Amniotic stem cell (primary cell): ENCODE data around the gene SPEF2.

Experiments
- DNase-seq: peaks from one replicate; lab custom pipeline; 2025; lab: John Stamatoyannopoulos, UW

Gene SPEF2, protein sequence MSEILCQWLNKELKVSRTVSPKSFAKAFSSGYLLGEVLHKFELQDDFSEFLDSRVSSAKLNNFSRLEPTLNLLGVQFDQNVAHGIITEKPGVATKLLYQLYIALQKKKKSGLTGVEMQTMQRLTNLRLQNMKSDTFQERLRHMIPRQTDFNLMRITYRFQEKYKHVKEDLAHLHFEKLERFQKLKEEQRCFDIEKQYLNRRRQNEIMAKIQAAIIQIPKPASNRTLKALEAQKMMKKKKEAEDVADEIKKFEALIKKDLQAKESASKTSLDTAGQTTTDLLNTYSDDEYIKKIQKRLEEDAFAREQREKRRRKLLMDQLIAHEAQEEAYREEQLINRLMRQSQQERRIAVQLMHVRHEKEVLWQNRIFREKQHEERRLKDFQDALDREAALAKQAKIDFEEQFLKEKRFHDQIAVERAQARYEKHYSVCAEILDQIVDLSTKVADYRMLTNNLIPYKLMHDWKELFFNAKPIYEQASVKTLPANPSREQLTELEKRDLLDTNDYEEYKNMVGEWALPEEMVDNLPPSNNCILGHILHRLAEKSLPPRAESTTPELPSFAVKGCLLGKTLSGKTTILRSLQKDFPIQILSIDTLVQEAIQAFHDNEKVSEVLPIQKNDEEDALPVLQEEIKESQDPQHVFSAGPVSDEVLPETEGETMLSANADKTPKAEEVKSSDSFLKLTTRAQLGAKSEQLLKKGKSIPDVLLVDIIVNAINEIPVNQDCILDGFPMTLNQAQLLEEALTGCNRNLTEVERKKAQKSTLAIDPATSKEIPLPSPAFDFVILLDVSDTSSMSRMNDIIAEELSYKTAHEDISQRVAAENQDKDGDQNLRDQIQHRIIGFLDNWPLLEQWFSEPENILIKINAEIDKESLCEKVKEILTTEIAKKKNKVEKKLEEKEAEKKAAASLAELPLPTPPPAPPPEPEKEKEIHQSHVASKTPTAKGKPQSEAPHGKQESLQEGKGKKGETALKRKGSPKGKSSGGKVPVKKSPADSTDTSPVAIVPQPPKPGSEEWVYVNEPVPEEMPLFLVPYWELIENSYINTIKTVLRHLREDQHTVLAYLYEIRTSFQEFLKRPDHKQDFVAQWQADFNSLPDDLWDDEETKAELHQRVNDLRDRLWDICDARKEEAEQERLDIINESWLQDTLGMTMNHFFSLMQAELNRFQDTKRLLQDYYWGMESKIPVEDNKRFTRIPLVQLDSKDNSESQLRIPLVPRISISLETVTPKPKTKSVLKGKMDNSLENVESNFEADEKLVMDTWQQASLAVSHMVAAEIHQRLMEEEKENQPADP (N-terminal part only)

DNA sequence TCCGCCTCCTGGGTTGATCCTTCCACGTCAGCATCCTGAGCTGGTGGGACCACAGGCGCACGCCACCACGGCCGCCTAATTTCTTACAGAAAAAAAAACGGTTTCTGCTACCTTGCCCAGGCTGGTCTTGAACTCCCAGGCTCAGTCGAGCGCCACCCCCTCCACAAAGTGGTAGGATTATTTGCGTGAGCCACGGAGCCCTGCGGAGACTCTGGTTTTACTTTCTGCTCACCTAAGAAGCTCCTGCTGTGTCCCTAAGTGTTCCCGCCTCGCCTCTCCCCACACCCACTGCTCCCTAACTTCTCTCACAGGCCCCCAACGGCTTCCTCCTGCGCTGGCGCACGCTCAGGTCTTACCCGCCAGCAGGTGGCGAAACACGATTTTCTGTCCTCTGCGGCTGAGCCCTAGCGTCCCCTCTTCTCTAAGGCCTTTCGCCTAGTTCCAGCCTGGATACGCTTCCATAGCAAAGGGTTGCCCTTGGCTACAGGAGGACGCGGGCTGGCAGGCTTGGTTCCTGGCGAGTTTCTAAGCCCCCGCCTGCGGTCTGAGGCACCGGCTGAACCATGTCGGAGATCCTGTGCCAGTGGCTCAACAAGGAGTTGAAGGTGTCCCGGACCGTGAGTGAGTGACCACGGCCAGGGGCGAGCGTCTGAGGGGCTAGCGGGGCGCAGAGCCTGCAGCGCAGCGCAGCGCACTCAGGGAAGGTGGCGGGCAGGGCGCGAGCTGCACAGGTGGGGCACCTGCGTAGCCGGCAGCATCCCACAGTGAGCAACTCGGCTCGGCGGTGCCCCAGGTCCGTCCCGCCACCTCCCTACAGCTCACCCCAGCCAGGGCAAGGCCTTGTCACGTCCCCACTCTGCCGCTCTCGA is at the start of gene SPEF2:
Gene SPEF2, plus strand, starts transcription at position 429 of the 869 bp plus-strand sequence. Its CDS starts 135 bp downstream, at position 564.
- DNase-seq, result peak; percentile 83

DNA sequence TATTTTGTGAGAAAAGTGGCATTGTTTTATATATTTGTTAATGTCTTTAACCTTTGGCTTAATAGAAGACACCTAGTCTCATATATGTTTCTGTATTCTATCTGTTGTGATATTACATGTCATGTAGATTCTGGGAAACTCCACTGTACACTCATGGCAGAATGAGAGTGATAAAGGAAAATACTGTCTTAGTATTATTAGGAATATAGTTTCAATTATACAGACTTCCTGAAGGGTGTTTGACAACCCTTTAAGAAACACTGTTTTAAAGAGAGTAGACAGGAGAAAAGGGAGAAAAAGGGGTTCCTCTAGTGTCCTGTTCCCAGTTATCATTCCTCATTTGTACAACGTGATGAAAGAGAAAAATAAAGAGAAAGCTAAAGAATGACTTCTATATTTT is 42.1 kb upstream of the SPEF2 start:
- no peak for DNase-seq

DNA sequence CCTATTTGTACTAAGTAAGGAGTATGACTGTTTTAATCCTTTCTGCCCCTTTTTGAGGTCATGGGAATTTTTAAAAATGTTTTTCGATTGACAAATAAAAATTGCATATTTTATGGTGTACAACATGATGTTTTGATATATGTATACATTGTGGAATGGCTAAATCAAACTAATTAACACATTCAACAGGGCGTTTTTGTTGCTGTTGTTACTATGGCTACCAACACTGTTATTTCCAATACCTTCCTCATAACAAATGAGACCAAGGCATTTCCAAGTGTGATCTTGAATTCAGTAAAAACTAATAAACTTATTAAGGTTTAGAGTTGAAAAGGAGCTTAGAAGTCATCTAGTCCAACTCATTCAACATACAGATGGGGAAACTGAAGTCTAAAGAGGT is 30.2 kb upstream of the SPEF2 start:
- no peak for DNase-seq

DNA sequence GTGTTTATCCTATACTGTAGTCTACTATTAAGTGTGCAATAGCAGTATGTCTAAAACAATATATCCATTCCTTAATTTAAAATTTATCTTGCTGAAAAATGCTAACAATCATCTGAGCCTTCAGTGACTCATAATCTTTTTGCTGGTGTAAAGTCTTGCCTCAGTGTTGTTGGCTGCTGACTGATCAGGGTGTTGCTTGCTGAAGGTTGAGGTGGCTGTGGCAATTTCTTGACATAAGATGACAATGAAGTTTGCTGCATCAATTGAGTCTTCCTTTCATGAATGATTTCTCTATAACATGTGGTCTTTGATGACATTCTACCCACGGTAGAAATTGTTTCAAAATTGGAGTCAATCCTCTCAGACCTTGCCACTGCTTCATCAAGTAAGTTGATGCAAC is 24.3 kb upstream of the SPEF2 start:
- no peak for DNase-seq

DNA sequence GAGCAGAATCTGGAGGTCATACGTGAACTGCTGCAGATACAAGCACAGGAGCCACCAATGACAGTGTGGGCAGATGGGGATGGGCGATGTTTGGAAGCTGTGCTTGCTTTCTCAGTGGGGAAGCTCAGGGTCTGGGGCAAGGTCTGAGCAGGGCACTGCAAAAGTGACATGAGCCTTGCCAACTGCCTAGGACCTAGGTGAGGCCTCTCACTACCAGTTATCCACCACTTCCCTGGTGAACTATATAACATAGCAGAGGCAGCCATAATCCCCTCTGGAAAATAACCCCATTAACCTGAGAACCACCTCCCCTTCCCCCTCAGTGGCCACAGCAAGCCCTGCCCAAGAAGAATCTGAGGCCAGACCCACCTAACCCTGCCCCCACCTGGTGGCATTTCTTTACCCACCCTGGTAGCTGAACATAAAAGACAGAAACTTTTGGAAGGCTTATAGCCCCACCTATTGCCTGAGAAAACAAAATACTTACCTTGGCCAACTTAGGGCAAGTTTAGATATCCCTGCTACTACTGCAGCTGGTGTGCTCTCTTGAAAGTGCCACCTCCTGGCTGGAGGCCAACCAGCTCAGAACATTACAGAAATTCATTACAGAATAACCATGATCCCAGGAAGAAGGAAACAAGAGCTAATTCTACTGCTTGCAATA is 18.8 kb upstream of the SPEF2 start:
- no peak for DNase-seq

DNA sequence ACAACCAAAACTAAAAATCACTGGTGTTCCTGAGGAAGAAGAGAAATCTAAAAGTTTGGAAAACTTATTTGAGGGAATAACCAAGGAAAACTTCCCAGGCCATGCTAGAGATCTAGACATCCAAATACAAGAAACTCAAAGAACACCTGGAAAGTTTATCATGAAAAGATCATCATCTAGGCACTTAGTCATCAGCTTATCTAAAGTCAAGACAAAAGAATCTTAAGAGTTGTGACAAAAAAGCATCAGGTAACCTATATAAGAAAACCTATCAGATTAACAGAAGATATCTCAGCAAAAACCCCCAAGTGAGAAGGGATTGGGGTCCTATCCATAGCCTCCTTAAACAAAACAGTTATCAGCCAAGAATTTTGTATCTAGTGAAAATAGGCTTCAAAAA is 17.1 kb upstream of the SPEF2 start:
- DNase-seq, result no peak

DNA sequence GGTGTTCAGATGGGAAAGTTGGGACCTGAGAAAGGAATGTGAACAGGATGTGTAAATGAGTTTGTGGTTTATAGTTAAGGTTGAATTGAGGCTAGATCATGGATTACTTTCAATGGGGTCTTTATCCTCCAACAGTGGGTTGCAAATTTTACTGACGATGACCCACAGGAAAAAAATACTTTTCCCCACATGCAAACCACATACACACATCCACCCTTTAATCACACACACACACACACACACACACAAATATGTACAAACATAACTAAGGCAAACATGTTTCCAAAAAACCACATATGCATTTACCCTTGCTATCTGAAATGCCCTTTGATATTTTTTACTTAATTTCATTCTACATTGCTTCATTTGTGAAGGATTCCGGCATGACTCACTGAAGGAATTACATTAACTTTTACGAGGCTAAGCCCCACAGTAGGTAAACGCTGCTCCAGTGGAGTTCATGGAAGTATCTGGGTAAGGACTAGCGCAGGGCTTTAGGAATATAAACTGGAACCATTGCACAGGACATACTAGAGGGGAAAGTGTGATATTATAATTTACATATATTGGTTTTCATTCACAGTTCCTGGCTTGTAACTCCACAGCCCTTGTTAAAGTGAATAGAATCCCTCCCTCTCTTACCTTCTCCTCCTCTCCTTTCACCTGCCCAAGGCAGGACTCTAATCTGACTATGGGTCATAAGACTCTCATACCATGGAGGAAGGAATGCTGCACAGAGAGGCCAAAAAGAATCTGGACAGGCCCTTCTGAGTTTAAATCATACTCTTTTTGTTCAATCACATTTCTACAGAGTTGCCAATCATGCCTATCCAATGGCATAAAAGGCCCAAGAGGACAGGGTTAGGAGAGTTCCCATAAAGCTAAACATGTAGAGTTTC is 8.5 kb upstream of the SPEF2 start:
- DNase-seq, result no peak

DNA sequence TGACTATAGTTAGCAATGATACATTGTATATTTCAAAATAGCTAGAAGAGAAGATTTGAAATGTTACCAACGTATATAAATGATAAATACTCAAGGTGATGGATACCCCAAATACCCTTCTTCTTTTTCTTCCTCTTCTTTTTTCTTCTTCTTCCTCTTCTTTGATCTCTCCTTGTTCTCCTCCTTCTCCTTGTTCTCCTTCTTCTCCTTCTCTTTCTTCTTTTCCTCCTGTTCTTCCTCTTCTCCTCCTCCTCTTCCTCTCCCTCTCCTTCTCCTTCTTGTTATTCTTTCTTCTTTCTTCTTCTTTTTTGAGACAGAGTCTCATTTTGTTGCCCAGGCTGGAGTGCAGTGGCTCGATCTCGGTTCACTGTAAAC is 616 bp upstream of the SPEF2 start:
- DNase-seq, result no peak

DNA sequence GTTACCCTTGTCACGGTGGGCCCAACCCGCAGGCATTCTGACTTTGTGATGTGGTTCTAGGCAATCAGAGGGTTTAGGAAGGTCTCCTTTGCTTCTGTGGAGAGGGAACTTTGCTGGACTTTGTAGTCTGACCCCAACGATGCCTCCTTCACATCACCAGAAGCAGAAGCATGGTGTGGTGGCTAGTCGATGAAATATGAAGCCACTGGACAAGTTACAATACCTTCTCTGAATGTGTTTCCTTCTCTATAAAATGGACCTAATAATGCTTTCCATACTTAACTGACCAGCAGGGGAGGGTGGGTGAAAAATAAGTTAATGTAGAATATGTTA is 607 bp downstream of the SPEF2 start:
- no peak for DNase-seq

DNA sequence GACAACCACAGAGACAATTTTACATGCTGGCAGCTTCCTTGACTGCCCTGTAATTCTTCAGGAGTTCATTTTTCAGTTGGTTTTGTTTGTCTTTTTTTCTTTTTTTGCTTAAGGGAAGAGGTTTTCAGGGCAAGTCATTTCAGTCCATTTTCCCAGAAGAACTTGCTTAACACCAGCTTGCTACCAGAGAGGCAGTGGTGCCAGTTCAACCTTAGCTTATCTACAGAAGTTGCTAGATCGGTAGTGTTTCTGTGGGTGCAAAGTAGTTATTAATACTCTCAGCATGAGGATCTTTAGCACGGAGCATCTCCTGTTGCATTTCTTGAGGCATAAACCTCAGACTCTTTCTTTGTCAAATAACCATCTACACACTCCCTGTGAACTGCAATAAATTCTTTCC is 1.1 kb downstream of the SPEF2 start:
- DNase-seq, result no peak

DNA sequence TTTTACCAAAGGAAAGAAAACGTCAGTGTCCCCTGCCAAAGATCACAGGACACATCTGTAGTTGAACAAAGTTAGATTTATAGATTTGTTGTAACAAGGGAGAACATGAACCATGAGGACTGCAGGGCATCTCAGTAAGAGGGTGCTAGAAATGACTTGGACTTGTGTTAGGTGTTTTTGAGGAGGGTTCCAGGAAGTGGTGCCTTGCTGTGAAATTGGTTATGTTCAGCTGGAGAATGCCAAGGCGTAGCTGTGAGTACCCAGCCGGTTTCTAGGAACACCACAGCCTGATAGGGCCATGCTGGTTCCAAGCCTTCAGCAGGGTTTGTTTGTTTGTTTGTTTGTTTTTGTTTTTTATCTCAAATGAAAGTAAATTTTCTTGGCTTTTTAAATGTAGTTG is 5.3 kb downstream of the SPEF2 start:
- no peak for DNase-seq

DNA sequence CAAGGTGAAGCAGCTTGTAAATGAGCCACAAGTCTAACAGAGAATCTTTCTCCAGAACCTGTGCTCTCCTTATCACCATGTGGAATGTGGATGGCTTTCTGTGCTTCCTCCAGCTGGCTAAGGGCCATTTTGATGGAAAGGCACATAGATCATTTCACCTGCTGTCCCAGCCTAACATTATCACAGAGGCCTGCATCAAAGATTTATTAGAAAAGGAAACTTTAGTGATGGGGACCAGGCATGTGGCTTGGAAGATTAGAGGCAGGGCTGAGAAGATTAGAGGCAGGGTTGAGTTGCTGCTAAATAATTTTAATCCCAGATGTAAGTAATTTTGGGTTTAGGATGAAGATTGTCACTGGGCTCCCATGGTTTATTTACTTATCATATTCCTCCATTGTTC is 6.3 kb downstream of the SPEF2 start:
- no peak for DNase-seq

DNA sequence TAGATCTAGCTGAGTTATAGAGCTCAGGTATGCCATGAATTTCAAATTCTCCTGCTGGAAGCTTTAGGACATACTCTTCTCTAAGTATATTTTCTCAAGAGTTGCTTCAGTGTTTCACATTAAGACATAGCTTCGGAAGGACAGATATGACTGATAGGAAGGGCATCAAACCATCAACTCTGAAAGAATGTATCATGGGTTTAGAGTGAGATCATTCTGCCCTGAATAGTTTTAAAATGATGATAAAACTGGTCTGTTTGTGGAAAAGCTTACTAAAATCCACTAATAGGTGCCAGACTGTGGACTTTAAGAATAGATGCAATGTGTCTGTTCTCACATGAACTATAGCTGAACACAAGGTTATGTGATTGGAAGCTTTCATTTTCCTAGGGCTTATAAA is 8.4 kb downstream of the SPEF2 start:
- peak; percentile 2 for DNase-seq

DNA sequence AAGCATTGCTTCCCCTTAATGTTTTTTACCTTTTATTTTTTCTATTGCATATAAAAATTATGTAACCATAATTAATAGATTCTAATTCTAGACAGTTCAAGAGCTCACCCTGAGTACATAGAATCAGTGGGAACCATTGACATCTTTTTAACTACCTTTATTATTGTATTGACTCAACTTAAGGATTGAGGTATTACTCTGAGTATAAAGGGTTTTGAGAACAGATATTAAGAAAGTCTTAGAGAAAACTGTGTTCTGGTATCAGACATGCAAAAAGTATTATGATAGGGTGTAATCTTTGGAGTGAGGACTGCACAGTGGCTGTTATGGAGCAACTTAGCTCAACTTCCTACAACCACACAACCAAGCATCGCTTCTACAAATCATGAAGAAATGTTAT is 8.9 kb downstream of the SPEF2 start:
- no peak for DNase-seq

DNA sequence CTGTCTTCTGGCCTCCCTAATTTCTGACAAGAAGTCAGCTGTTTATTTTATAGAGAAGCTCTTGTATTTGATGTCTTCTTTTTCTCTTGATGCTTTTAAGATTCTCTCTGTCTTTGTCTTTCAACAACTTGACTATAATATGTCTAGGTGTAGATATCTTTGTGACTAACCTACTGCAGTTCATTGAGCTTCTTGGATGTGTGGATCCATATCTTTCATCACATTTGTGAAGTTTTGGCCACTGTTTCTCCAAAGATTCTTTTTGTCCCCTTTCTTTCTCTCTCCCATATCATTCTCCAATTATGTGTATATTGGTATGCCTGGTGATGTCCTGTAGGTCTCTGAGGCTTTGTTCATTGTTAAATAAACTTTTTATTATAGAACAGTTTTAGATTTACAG is 16.7 kb downstream of the SPEF2 start:
- DNase-seq, result no peak

DNA sequence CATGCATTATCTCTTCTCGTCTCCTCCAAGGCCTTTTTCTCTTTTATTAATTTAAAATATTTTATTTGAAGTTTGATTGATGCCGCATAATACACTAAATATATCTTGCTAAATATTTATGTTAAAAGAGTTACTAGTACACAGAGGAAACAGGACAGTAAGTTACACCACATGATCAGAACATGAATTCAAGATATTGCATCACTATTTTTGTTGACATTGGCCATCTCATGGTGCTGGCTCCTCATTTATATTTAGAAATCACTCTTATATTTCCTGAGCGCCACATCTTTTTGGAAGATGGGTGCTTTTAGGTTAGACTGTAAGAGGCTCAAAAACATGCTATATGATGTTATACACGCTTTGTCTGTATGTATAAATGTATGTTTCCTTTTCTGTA is 23.0 kb downstream of the SPEF2 start:
- DNase-seq, result no peak

DNA sequence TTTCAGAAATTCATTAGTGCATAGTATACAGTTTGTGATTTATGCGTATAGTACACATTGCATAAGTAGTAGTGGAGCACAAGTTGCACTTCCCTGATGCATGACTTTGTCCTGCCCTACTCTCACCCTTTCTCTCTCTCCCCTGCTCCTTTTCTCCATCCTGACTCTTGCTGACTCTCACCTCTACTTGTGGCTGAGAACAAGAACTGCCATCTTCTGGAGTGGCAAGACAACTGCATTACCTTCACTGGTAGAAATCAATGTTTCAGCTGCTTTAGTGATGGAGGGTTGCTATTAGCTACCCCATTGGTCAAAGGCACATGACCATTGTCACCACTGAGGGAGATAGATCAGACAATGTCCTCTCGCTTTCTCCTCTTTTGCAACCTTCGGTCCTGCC is 26.9 kb downstream of the SPEF2 start:
- DNase-seq, result no peak

DNA sequence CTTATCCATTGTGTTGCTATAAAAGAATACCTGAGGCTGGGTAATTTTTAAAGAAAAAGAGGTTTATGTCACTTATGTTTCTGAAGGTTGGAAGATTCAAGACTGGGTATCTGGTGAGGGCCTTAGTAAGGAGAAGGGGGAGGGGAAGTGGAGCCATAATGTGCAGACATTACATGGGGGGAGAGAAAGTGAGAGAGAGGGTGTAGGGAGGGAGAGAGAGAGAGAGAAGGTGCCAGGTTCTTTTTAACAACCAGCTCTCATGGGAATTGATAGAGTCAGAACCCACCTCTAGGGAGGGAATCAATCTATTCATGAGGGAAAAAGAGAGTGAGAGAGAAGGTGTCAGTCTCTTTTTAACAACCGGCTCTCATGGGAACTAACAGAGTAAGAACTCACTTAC is 29.5 kb downstream of the SPEF2 start:
- DNase-seq, result no peak

DNA sequence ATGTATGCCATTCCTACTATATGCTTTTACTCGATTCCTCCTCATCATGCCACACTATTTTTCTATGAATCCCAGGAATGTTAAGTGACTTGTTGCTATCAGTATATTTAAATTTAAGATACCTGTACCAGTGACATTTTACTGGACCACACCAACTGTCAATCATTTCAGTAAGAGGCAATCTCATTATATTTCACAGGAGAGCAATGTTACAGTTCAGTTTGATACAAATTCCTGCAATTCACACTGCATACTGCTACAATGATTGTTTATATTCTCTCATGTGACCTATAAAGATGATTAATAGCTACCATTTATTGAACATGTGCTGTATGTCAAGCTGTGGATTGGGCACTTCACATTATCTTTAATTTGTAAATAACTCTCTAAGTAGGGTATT is 30.0 kb downstream of the SPEF2 start:
- DNase-seq, result no peak
